Cardiac muscle cell (in vitro differentiated cells and primary cell): ENCODE data around the gene AIG1. TPM values are rescaled to one million over a fixed set of nuclear protein-coding genes. Genes with fewer than 3 reads are reported as not detected.

Source experiments
- DNase-seq, 2 donors: peaks; one replicate each; pipeline versions ENCODE4 v3.0.0 to v3.0.0-alpha.2; 2010 to 2017; ENCODE audit warnings: low read depth in 1 of 2, low spot score in 1 of 2
- H3K27ac ChIP-seq: fragments of 200-600 bp; sonication (generic); 2 replicates; pipeline ENCODE4 v1.5.1; 2016
- H3K27me3 ChIP-seq: fragments of 200-600 bp; sonication (generic); 2 replicates; pipeline ENCODE4 v1.6.0; 2016; ENCODE audit warnings: control low read depth
- H3K36me3 ChIP-seq: fragments of 200-600 bp; sonication (generic); 2 replicates; pipeline ENCODE4 v1.5.1; 2016; ENCODE audit warnings: control low read depth
- H3K4me1 ChIP-seq: fragments of 200-600 bp; sonication (generic); 2 replicates; pipeline ENCODE4 v1.8.1; 2017; ENCODE audit warnings: low read depth, mild to moderate bottlenecking, mixed run types
- H3K4me3 ChIP-seq: fragments of 200-600 bp; sonication (generic); 2 replicates; pipeline ENCODE4 v1.5.1; 2016; ENCODE audit warnings: mild to moderate bottlenecking
- H3K9me3 ChIP-seq: fragments of 200-600 bp; sonication (generic); 2 replicates; pipeline ENCODE4 v1.5.1; 2017; ENCODE audit warnings: low read depth, mild to moderate bottlenecking, control low read depth
- CTCF ChIP-seq: IDR thresholded peaks from 2 replicates; pipeline ENCODE4 v1.5.1; 2012; ENCODE audit warnings: low read depth, mild to moderate bottlenecking, low read length
- polyA plus RNA-seq: library from polyadenylated mRNA; unstranded; fragments of >200 nt; fragmentation: Nextera tagmentation; extraction: Ambion mirVana; gene quantifications from 2 replicates; pipeline ENCODE4 v1.2.1, GENCODE V29; 2016
- total RNA-seq: library from RNA; depleted of rRNA; stranded (reverse); fragments of >200 nt; gene quantifications from 2 replicates; pipeline ENCODE4 v1.2.3, GENCODE V29; 2016

The AIG1 gene
- total and polyA plus RNA-seq, 2 experiments from 2014 or later: 35.9 to 55.4 TPM

GRCh38 chr6:143346004-143346403 is 285.3 kb downstream of the AIG1 start:
- no peaks in the 10 kb centered on the region for H3K27me3 ChIP-seq
- no peaks in the 10 kb centered on the region for H3K4me1 ChIP-seq
- no peak overlapping the region for H3K27ac ChIP-seq
- H3K36me3 ChIP-seq: no peaks in the 10 kb centered on the region
- H3K4me3 ChIP-seq: no peak overlapping the region
- H3K9me3 ChIP-seq: no peaks in the 10 kb centered on the region
- no peak for DNase-seq
- TF ChIP-seq CTCF: no peak

GRCh38 chr6:143348531-143348930 is 287.8 kb downstream of the AIG1 start:
- Histone ChIP-seq H3K27ac (no peak overlapping the region), H3K36me3 (no peaks in the 10 kb centered on the region), H3K9me3 (no peaks in the 10 kb centered on the region), H3K4me1 (no peaks in the 10 kb centered on the region), H3K27me3 (no peaks in the 10 kb centered on the region), H3K4me3 (no peak overlapping the region)
- DNase-seq: no peak
- TF ChIP-seq CTCF: no peak

GRCh38 chr6:143349530-143349929 is 288.8 kb downstream of the AIG1 start:
- H3K4me1 ChIP-seq: no peaks in the 10 kb centered on the region
- H3K4me3 ChIP-seq: no peak overlapping the region
- TF ChIP-seq CTCF: no peak
- H3K27me3 ChIP-seq: no peaks in the 10 kb centered on the region
- no peak overlapping the region for H3K27ac ChIP-seq
- no peaks in the 10 kb centered on the region for H3K36me3 ChIP-seq
- no peaks in the 10 kb centered on the region for H3K9me3 ChIP-seq
- no peak for DNase-seq

GRCh38 chr6:143356101-143356880 is 295.6 kb downstream of the AIG1 start:
- Histone ChIP-seq H3K9me3 (no peaks in the 10 kb centered on the region), H3K4me1 (no peaks in the 10 kb centered on the region), H3K27ac (no peak overlapping the region), H3K4me3 (no peak overlapping the region), H3K36me3 (no peaks in the 10 kb centered on the region), H3K27me3 (no peaks in the 10 kb centered on the region)
- TF ChIP-seq CTCF: no peak
- no peak for DNase-seq

GRCh38 chr6:143357152-143357551 is 296.5 kb downstream of the AIG1 start:
- no peaks in the 10 kb centered on the region for H3K36me3 ChIP-seq
- no peak for TF ChIP-seq CTCF
- no peak overlapping the region for H3K27ac ChIP-seq

More at GRCh38 chr6:143357152-143357551, 296.5 kb downstream of the AIG1 start:
- Histone ChIP-seq H3K9me3 (no peaks in the 10 kb centered on the region), H3K4me3 (no peak overlapping the region), H3K4me1 (no peaks in the 10 kb centered on the region), H3K27me3 (no peaks in the 10 kb centered on the region)
- DNase-seq: no peak
